Amygdala (tissue), 56 donors: ENCODE measurements around the gene PCDHAC2.

Source experiments
- DNase-seq, 56 donors: peaks; one replicate each; lab custom pipeline; 2025; lab: John Stamatoyannopoulos, UW

PCDHAC2 gene, protein sequence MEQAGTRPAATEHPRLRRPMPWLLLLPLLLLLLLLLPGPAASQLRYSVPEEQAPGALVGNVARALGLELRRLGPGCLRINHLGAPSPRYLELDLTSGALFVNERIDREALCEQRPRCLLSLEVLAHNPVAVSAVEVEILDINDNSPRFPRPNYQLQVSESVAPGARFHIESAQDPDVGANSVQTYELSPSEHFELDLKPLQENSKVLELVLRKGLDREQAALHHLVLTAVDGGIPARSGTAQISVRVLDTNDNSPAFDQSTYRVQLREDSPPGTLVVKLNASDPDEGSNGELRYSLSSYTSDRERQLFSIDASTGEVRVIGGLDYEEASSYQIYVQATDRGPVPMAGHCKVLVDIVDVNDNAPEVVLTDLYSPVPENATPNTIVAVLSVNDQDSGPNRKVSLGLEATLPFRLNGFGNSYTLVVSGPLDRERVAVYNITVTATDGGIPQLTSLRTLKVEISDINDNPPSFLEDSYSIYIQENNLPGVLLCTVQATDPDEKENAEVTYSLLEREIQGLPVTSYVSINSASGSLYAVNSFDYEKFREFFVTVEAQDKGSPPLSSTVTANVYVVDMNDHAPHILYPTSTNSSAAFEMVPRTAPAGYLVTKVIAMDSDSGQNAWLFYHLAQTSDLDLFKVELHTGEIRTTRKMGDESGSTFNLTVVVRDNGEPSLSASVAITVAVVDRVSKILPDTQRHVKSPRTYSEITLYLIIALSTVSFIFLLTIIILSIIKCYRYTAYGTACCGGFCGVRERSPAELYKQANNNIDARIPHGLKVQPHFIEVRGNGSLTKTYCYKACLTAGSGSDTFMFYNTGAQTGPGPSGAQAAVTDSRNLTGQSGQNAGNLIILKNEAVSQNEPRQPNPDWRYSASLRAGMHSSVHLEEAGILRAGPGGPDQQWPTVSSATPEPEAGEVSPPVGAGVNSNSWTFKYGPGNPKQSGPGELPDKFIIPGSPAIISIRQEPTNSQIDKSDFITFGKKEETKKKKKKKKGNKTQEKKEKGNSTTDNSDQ

GRCh38 chr5:140966293-140967225, at the start of gene PCDHAC2:
PCDHAC2 (plus strand) TSS chr5:140966476; CDS start chr5:140966767, 291 bp downstream.
- DNase-seq, result peak in 47 of 56 donors; percentile 31 to 89 (median 59)

GRCh38 chr5:140923601-140924000, 42.7 kb upstream of the PCDHAC2 start:
- no peak for DNase-seq

DNA sequence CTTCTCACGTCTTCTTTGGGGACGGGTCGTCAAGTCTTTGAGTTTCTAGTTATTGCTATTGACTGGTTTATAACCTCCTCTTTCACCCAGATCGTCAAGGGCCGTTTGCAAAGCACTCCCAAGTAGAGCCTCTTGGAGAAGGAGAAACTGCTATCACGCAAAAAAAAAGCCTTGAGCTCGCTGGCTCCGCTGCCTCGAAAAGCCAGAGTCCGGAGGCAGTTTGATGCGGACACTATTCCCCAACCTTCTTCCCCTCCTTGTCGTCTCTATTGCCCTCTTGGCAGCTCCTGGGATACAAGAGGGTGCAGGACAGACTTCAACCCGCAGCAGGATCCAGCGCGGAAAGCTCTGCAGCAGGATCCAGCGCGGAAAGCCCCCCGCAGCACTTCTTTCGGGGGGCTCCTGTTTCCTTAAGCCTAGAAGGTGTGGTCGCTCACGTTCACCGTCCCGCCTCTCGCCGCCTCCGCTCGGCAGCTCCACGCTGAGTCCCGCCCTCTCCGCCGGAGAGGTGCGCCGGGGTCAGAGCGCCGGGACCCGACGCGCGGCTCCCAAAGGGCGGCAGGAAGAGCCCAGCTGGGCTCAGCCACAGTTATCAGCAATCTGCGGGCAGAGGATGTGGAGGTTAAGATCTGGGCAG, 40.4 kb upstream of the PCDHAC2 start, which contains the start of gene PCDHAC1:
PCDHAC1 (plus strand) TSS at position 494 of the 637 bp plus-strand sequence. CDS start 594 bp downstream, outside the sequence.
- peak in 4 of 56 donors; percentile 26 to 28 (median 28) for DNase-seq

- peak in 54 of 56 donors; percentile 8 to 86 (median 57) for DNase-seq
Measured at GRCh38 chr5:140926443-140927227, 39.6 kb upstream of the PCDHAC2 start.

- DNase-seq, result peak in 1 of 56 donors; percentile 6
Measured at GRCh38 chr5:140927228-140927573, 39.1 kb upstream of the PCDHAC2 start.

DNA sequence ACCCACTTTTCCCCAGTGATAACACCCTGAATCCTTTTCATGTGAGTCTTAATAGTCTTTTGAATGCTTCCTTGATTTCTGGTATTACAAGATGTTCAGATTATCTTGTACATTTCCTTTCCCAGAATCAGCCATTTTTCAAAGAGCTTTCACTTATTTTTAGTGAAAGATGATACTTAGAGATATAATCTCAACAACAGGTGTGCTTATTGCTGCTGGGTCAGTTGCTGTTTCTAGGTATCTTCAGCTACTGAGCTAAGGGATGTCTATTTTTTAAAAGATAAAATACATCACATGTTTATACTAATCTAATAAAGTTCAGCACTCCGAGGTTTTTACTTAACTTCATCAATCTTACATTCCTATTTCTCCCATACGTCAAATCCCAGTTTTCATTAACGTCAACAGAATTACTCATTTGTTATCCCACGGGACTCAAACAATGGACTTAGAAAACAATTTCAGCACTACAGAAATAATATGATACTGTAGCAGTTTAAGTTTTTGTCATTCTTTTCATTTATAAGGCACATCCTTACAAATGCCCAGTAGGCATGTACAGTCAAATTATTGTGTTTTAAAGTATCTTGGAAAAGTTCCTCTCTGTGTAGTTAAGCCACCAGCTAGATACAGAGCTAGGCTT, 31.2 kb upstream of the PCDHAC2 start:
- DNase-seq, result no peak

DNA sequence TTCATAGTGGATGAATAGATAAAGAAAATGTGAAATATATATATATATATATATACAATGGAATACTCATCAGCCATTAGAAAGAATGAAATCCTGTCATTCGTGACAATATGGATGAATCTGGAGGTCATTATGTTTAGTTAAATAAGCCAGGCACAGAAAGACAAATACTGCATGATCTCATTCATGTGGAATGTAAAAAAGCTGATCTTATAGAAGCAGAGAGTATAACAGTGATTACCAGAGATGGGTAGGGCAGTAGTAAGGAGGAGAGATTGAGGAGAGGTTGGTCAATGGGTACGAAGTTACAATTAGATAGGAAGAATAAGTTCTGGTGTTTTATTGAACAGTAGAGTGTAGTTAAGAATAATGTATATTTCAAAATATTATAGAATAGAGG, 19.7 kb upstream of the PCDHAC2 start:
- DNase-seq, result no peak

GRCh38 chr5:140951636-140952035, 14.6 kb upstream of the PCDHAC2 start:
- DNase-seq, result no peak

DNA sequence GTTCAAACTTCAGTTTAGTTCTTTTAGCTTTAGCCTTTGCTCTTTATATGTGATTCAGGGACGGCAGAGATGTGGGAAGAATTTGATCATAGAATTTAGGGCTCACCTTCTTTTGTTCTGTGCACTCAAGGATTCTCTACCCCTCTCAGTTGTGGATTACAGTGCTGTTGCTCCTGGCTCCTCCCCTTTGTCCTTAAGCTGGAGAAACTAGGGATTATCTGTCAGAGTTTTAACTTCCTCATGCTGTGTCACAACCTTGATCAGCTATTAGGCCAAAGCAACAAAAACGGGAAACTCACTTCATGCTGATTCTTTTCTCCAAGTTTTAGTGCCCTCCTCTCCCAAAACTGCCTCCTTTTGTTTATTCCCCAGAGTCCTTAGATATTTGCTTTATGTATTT, 13.0 kb upstream of the PCDHAC2 start:
- no peak for DNase-seq

- no peak for DNase-seq
Measured at GRCh38 chr5:140962190-140962589, 4.1 kb upstream of the PCDHAC2 start.

DNA sequence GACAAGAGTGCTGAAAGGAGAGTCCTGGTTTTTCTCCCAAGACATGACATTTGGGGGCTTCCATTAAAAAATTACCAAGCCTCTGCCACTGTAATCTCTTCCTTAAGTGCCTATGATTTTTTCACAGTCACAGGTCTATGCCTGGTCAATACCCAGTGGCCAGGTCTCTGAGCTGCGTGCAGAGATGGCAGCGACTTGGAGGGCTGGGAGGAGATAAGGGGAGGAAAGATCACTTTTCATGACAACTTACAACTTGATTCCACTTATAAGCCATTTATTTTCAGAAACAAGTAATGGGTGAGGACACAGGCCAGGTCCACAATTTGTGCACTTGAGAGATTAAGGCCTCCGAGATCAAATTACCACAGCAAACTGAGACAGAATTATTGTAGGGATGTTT, 1.9 kb upstream of the PCDHAC2 start:
- no peak for DNase-seq

DNA sequence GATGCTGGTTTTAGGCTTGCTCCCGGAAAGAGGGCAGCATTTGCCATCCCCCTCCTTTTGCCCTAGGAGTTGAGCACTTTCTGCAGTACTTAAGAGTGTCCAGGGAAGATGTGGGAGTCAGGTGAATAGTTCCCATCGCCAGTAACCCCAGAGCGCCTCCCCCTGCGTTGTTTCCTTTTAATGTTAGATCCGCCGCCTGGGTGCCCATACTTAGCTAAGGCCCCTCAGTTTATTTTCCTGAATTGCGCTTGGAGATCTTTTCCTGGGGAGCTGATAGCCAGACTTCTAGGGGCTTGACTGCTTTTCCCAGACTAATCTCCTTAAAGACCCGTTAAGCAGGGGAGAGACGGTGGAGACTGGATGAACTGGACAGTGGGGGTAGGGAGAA, 377 bp upstream of the PCDHAC2 start:
- DNase-seq, result peak in 7 of 56 donors; percentile 15 to 57 (median 44)

DNA sequence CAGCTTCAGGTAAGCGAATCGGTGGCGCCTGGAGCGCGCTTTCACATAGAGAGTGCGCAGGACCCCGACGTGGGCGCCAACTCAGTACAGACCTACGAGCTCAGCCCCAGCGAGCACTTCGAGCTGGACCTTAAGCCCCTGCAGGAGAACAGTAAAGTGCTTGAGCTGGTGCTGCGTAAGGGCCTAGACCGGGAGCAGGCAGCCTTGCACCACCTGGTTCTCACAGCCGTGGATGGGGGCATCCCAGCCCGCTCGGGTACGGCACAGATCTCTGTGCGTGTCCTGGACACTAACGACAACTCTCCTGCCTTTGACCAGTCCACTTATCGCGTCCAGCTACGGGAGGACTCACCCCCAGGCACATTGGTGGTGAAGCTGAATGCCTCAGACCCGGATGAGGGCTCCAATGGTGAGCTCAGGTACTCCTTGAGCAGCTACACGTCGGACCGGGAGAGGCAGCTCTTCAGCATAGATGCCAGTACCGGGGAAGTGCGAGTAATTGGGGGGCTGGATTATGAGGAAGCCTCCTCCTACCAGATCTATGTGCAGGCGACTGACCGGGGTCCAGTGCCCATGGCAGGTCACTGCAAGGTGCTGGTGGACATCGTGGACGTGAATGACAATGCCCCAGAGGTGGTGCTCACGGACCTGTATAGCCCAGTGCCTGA, 1.1 kb downstream of the PCDHAC2 start:
- DNase-seq, result peak in 3 of 56 donors; percentile 38 to 64 (median 44)

DNA sequence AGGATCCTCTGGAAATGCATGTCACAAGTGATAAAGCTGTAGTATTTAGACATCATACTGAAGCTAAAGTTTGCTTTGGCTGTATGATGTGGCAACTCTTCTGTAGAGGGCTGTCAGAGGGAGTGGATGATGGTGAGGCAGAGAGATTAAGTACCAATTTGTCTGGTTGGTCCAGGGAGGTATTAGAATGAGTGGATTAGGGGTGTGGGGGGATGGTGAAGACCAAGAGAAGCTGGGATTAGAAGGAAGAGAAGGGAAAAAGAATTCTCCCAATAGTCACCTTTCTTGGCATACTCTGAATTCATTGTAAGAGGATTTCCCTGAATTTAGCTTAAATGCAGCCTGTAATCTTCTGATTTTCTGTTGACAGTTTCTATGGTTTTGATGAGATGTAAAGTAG, 3.6 kb downstream of the PCDHAC2 start:
- no peak for DNase-seq

GRCh38 chr5:140973550-140973949, 7.3 kb downstream of the PCDHAC2 start:
- DNase-seq, result no peak

- no peak for DNase-seq
Measured at GRCh38 chr5:140977003-140977402, 10.7 kb downstream of the PCDHAC2 start.

- no peak for DNase-seq
Measured at GRCh38 chr5:140978260-140978659, 12.0 kb downstream of the PCDHAC2 start.

- no peak for DNase-seq
Measured at GRCh38 chr5:140978983-140979382, 12.7 kb downstream of the PCDHAC2 start.
